NCI-H526 (cell line): ENCODE results near the gene HSD3B1.
"Not testable (repeated sequence)": the region's sequence is repeated elsewhere in the genome, so short reads cannot be mapped to it uniquely, and the experiment has no call there.

ENCODE experiments used
- DNase-seq, 2 experiments: peaks; one replicate each; lab custom pipeline; 2025; lab: John Stamatoyannopoulos, UW

The HSD3B1 gene

GRCh38 chr1:119492763-119493162 is 14.2 kb upstream of the HSD3B1 start:
- DNase-seq, result no peak

DNA sequence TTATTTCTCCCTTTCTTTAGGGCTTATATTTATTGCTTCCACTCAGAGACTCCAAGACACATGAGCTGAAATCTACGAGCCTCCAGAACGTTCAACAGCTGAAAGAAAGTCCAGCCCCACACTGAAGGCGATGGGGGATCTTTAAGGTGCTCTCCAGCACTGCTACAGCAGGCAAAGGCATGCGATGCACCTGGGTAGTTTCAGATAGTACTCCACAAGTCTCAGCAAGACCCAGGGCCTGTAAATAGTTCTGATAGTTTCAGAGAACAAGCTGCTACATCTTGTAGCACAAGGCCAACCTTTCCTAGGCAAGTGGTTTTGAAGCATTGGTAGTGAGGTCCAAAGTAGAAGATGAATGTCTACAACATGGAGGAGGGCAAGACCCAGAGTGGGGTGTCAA is 2.2 kb upstream of the HSD3B1 start:
- no peak for DNase-seq

DNA sequence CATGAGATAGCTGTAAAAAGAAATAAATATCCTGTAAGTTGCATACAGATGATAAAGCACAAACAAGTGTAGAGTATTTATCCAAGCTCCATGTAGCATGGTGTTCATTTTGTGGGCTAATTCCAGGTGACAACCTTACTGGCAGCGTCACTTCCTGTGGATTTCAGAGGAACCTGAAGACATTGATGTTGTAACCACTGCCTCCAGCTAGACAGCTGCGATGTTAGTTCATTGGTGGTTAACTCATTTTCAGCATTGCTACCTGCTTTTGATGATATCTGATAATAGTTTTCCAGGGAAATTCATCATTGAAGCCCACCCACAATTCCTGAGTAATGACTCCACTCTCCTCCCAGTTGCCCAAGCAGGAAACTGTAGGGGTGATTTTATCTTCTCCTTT is 3.0 kb downstream of the HSD3B1 start:
- DNase-seq, result no peak

- DNase-seq, result no peak
These were observed 8.2 kb downstream of the HSD3B1 start for GRCh38 chr1:119515221-119515620.

- DNase-seq, result no peak
These were observed 9.2 kb downstream of the HSD3B1 start for GRCh38 chr1:119516247-119516646.

DNA sequence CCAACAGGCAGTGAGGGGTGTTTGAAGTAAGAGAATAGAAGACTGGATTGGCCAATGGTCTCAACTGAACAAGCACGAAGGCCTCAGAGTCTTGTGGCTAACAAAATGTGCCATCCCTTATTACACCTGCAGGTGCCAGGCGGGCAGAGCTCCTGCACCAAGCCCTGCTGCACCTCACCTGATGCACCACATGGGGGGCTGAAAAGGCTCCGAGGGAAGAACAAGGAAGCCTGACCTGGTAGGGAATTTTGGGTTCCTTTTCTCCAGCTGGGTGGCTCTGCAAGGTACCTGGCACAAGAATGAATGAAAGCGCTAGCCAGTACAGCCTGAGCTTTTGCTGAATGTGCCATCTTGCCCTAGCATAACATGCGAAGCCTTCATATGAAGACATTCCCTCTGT is 9.7 kb downstream of the HSD3B1 start:
- peak in 1 of 2 experiments; percentile 15 for DNase-seq

DNA sequence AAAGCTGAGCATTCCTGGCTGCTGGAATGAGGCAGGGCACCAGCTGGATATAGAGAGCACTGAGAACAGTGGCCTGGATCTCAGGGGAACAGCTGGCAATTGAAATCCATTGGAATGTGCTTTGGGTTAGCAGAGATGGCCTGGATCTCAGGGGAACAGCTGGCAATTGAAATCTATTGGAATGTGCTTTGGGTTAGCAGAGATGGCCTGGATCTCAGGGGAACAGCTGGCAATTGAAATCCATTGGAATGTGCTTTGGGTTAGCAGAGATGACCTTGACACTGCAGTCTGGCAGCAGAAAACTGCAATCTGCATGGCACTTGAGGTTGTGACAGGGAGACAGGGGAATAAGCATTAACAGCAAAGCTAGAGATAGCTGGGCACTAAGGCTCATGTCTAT is 10.7 kb downstream of the HSD3B1 start:
- DNase-seq, result not testable (repeated sequence)

GRCh38 chr1:119531606-119532323 is 24.8 kb downstream of the HSD3B1 start:
- no peak for DNase-seq

DNA sequence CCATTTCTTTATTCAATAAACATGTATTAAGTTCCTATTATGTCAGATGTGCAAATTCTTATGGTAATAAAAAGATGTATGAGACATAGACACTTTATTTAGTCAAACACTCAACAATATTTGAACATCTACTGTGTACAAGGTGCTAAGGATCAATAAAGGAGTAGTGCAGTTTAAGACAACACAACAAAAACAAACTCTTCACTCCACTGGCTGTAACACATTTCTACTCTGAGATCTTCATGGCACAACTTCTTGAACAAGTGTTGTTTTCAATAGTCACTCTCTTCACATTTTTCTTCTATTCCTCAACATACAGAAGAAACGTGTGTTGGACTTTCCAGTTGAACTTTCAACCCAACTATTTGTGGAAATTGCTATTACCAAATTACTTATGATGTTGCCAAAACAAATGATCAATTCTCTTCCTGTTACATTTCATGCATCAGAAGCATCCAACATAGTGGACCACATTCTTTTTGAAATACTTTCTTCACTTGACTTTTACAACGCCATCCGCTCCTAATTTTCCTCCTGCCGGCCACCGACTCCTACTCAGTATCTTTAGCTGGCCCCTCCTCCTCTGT is 25.4 kb downstream of the HSD3B1 start:
- DNase-seq, result no peak

- DNase-seq, result no peak
These were observed 28.4 kb downstream of the HSD3B1 start for GRCh38 chr1:119535381-119535780.

- DNase-seq, result no peak
These were observed 31.0 kb downstream of the HSD3B1 start for GRCh38 chr1:119537966-119538365.

DNA sequence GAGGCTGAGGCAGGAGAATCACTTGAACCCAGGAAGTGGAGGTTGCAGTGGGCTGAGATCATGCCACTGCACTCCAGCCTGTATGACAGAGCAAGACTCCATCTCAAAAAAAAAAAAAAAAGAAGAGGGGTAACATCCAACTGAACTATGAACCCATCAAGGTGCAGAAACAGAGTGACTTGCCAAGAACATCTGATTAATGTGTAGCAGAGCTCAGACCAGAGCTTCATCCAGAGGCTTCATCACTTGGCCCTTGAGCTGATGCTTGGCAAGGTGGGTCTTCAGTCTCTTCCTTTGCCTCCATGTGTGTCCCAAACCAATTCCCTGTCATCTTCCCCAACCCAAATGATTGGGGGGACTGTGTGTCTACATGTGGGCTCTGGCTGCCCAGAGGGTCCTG is 32.6 kb downstream of the HSD3B1 start:
- no peak for DNase-seq

DNA sequence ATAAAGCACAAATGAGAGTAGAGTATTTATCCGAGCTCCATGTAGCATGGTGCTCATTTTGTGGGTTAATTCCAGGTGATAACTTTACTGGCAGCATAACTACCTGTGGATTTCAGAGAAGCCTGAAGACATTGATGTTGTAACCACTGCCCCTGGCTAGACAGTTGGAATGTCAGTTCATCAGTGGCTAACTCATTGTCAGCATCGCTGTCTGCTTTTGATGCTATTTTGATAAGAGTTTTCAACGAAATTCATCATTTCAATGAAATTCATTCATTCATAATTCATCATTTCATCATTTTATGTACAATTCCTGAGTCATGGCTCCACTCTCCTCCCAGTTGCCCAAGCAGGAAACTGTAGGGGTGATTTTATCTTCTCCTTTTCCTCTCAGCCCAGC is 34.4 kb downstream of the HSD3B1 start:
- no peak for DNase-seq

DNA sequence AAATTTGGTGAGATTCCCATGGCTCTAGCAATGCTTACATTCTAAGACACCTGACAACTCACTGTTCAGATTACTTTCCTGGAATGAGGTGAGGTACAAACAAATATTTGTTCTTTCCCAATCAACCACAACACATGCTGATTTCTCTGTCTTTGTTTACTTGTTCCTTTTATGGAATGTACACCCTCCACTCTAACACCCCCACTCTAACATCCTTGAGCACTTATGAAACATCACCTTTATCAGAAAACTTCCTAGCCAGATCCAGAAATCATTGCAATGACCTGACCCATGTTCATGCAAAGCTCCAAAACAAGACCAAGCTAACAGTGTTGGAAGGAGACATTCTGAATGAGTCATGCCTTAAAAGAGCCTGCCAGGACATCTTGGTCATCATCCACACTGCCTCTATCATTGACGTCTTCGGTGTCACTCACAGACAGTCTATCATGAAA is 35.5 kb downstream of the HSD3B1 start:
- no peak for DNase-seq

GRCh38 chr1:119544165-119544762 is 37.3 kb downstream of the HSD3B1 start:
- DNase-seq, result peak in 1 of 2 experiments; percentile 29

- DNase-seq, result no peak
These were observed 39.6 kb downstream of the HSD3B1 start for GRCh38 chr1:119546641-119547040.

DNA sequence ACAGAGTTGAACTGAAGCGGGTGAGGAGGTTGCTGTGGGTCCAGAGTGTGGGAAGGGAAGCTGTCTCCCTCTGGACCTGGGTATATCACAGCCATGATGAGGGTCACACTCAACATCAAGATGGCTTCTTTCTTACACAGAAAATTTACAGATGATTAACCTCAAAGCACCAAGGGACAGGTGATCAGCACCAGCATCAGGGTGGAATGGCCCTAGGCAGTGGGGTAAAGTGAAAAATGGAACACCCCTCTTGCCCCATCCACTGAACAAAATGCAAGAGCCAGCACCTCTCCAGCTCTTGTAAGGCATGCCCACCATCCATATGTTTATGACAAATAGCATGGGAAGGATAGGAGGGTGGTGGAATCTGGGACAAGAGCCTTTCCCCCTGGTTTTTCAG is 40.3 kb downstream of the HSD3B1 start:
- no peak for DNase-seq

DNA sequence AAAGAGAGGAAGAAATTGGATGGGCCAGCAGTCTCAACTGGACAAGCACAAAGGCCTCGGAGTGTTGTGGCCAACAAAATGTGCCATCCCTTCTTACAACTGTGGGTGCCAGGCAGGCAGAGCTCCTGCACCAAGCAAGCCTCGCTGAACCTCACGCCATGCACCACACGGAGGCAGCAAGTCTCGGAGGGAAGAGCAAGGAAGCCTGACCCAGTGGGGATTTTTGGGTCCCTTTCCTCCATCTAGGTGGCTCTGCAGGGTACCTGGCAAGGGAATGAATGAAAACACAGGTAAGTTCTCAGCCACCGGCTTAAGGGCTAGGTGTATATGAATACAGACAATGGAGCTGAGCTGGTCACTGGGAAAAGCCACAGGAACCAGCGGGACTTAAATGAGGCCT is 40.8 kb downstream of the HSD3B1 start:
- no peak for DNase-seq

DNA sequence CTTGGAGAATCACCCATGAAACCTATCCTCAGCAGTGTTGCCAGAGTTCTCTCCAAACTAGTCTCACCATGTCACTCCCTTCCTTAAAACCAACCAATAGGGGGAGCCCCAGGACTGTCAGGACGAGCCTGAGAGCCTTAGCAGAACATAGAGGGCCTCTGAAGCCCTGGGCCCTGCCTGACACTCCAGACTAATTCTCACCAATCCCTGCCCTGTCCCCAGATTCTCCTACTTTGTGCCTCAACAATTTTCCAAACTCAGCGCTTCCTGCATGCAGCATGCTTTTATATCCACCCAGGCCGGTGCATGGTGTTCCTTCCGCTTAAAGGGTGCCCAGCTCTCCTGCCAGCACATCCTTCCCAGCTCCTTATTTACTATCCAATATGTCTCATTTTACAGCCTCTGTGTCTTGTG is 42.7 kb downstream of the HSD3B1 start:
- peak; percentile 9 to 93 for DNase-seq

GRCh38 chr1:119550381-119550780 is 43.4 kb downstream of the HSD3B1 start:
- DNase-seq, result no peak

DNA sequence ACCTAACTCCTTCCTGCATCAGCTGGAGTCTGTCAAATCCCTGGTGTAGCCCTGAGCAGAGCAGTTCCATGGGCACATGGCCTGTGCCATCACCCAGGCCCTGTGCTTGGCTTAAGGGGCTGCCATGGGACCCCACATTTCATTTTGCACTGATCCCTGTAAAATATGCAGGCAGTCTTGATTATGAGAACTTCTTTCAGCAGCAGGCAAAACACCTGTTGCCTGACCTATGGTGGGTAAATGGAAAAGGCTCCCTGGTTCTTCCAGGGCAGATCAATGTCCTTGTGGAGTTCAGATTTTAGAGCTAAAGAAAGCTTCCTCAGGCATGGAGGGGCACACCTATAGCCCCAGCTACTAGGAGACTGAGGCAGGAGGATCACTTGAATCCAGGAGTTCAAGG is 44.2 kb downstream of the HSD3B1 start:
- no peak for DNase-seq

DNA sequence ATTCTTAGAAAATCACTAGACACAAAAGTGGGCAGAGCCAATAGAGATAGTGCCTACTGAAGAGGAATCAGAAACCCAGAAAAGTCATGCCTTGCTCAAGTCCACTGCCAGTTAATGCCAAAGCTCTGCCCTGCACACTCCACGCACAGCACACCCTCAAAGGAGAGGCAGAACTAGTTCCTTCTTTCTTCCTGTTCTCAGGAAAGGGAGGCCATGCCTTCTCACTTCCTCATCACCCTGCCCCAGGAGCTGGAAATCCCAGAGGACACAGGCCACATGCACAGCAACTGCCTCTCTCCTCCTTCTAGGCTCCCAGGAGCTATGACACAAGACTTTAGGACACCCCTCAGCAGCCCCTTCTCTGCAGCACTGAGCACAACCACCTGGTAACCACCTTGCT is 45.6 kb downstream of the HSD3B1 start:
- DNase-seq, result not testable (repeated sequence)

GRCh38 chr1:119553302-119554071 is 46.5 kb downstream of the HSD3B1 start:
- not testable (repeated sequence) for DNase-seq
